Activated CD8-positive, alpha-beta memory T cell treated with anti-CD3 and anti-CD28 coated beads, Interleukin-2, amount 50 U/mL, for 48 hours (primary cell): ENCODE data around the gene PRUNE2.

Source experiments
- DNase-seq: peaks from one replicate; pipeline ENCODE4 v3.0.0-alpha.2; 2020

PRUNE2 gene

GRCh38 chr9:76654051-76654461 is 251.9 kb downstream of the PRUNE2 start:
- no peak for DNase-seq

- DNase-seq: no peak
Measured at GRCh38 chr9:76652894-76653293, 253.0 kb downstream of the PRUNE2 start.

GRCh38 chr9:76651119-76651705 is 254.7 kb downstream of the PRUNE2 start:
- no peak for DNase-seq

GRCh38 chr9:76650692-76651091 is 255.2 kb downstream of the PRUNE2 start:
- no peak for DNase-seq

GRCh38 chr9:76649894-76650293 is 256.0 kb downstream of the PRUNE2 start:
- DNase-seq: no peak

- DNase-seq: no peak
Measured at GRCh38 chr9:76646249-76646648, 259.7 kb downstream of the PRUNE2 start.

GRCh38 chr9:76644647-76645250 is 261.2 kb downstream of the PRUNE2 start:
- DNase-seq: no peak

GRCh38 chr9:76644171-76644570 is 261.7 kb downstream of the PRUNE2 start:
- no peak for DNase-seq

GRCh38 chr9:76643399-76644117 is 262.4 kb downstream of the PRUNE2 start:
- DNase-seq: no peak

GRCh38 chr9:76642701-76643209 is 263.2 kb downstream of the PRUNE2 start:
- DNase-seq: no peak

- no peak for DNase-seq
Measured at GRCh38 chr9:76642074-76642473, 263.8 kb downstream of the PRUNE2 start.

GRCh38 chr9:76638001-76638400 is 267.9 kb downstream of the PRUNE2 start:
- DNase-seq: no peak

- no peak for DNase-seq
Measured at GRCh38 chr9:76637416-76637815, 268.5 kb downstream of the PRUNE2 start.

- DNase-seq: no peak
Measured at GRCh38 chr9:76634356-76635054, 271.4 kb downstream of the PRUNE2 start.

- no peak for DNase-seq
Measured at GRCh38 chr9:76630916-76631315, 275.0 kb downstream of the PRUNE2 start.

GRCh38 chr9:76629205-76629990 is 276.5 kb downstream of the PRUNE2 start:
- no peak for DNase-seq

GRCh38 chr9:76628155-76628554 is 277.8 kb downstream of the PRUNE2 start:
- no peak for DNase-seq

- no peak for DNase-seq
Measured at GRCh38 chr9:76626980-76627379, 278.9 kb downstream of the PRUNE2 start.

- DNase-seq: no peak
Measured at GRCh38 chr9:76626141-76626540, 279.8 kb downstream of the PRUNE2 start.

- no peak for DNase-seq
Measured at GRCh38 chr9:76624391-76625048, 281.4 kb downstream of the PRUNE2 start.

- DNase-seq: no peak
Measured at GRCh38 chr9:76620996-76621395, 284.9 kb downstream of the PRUNE2 start.

GRCh38 chr9:76620581-76620980 is 285.3 kb downstream of the PRUNE2 start:
- no peak for DNase-seq
